IMR-90 (cell line): Measurements from ENCODE around the gene FJX1.

Source experiments
- CEBPB ChIP-seq: IDR thresholded peaks from 2 replicates; pipeline ENCODE4 v1.6.1; 2012; ENCODE audit warnings: low read depth, low read length, improper control_type of control experiment
- CHD1 ChIP-seq: IDR thresholded peaks from 2 replicates; pipeline ENCODE4 v1.6.1; 2012; ENCODE audit warnings: low read depth, low read length, improper control_type of control experiment
- FOS ChIP-seq: fragments of 150-350 bp; IDR thresholded peaks from 2 replicates; pipeline ENCODE4 v1.6.1; 2016; ENCODE audit warnings: low read depth, low read length
- MAFK ChIP-seq: IDR thresholded peaks from 2 replicates; pipeline ENCODE4 v1.6.1; 2012; ENCODE audit warnings: low read depth, low read length, improper control_type of control experiment
- MAZ ChIP-seq: IDR thresholded peaks from 2 replicates; pipeline ENCODE4 v1.6.1; 2012; ENCODE audit warnings: low read depth, mild to moderate bottlenecking, low read length, improper control_type of control experiment, moderate library complexity, borderline replicate concordance
- MXI1 ChIP-seq: IDR thresholded peaks from 2 replicates; pipeline ENCODE4 v1.6.1; 2012; ENCODE audit warnings: low read depth, mild to moderate bottlenecking, low read length, moderate library complexity, borderline replicate concordance
- POLR2A ChIP-seq: IDR thresholded peaks from 2 replicates; pipeline ENCODE4 v1.6.1; 2012; ENCODE audit warnings: mild to moderate bottlenecking, low read depth, low read length
- RAD21 ChIP-seq: IDR thresholded peaks from 2 replicates; pipeline ENCODE4 v1.6.1; 2012; ENCODE audit warnings: low read length, improper control_type of control experiment
- RCOR1 ChIP-seq: IDR thresholded peaks from 2 replicates; pipeline ENCODE4 v1.6.1; 2012; ENCODE audit warnings: mild to moderate bottlenecking, low read length, improper control_type of control experiment; ENCODE audit not compliant: insufficient replicate concordance
- RFX5 ChIP-seq: IDR thresholded peaks from 2 replicates; pipeline ENCODE4 v1.8.0; 2012; ENCODE audit warnings: low read depth, mild to moderate bottlenecking, low read length, moderate library complexity
- SMC3 ChIP-seq: fragments of 150-350 bp; IDR thresholded peaks from 2 replicates; pipeline ENCODE4 v1.6.1; 2016; ENCODE audit warnings: low read depth, mild to moderate bottlenecking, antibody characterized with exemption, low read length, moderate library complexity
- TF ChIP-seq, protein P1 (sequence below): conservative IDR thresholded peaks from 2 replicates; pipeline ENCODE4 v1.5.1; 2012; ENCODE audit warnings: mild to moderate bottlenecking, low read depth, low read length, improper control_type of control experiment
- TF ChIP-seq, protein P2 (sequence below): fragments of 150-350 bp; IDR thresholded peaks from 2 replicates; pipeline ENCODE4 v1.6.1; 2017; ENCODE audit warnings: mild to moderate bottlenecking, antibody characterized with exemption, low read length, low read depth
- TF ChIP-seq, protein P3 (sequence below): fragments of 150-350 bp; IDR thresholded peaks from 2 replicates; pipeline ENCODE4 v1.6.1; 2016; ENCODE audit warnings: low read depth, mild to moderate bottlenecking, low read length, moderate library complexity, borderline replicate concordance

DNA sequence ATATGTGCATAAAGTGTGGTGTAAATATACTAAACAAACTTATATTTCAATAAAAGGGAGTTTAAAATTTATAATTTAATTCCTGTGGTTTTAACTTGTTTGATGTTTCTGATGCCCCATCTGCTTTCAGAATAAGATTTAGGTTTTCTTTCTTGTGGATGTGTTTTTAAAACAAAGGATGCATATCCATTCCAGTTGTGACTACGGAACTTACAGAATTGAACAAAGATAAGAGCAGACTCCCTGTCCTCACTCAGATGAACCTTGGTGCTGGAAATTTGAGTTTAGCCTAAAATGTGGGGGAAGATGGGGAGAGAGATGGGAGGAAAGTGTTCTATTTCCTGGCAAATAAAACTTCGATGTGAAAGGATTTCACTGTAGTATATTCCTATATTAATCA is 2.5 kb downstream of the FJX1 start:
- no peak for TF ChIP-seq POLR2A
- TF ChIP-seq, protein P1, sequence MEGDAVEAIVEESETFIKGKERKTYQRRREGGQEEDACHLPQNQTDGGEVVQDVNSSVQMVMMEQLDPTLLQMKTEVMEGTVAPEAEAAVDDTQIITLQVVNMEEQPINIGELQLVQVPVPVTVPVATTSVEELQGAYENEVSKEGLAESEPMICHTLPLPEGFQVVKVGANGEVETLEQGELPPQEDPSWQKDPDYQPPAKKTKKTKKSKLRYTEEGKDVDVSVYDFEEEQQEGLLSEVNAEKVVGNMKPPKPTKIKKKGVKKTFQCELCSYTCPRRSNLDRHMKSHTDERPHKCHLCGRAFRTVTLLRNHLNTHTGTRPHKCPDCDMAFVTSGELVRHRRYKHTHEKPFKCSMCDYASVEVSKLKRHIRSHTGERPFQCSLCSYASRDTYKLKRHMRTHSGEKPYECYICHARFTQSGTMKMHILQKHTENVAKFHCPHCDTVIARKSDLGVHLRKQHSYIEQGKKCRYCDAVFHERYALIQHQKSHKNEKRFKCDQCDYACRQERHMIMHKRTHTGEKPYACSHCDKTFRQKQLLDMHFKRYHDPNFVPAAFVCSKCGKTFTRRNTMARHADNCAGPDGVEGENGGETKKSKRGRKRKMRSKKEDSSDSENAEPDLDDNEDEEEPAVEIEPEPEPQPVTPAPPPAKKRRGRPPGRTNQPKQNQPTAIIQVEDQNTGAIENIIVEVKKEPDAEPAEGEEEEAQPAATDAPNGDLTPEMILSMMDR = no peak
- TF ChIP-seq CEBPB = no peak
- no peak for TF ChIP-seq CHD1
- TF ChIP-seq SMC3 = no peak
- TF ChIP-seq RAD21 = no peak
- TF ChIP-seq, protein P2, sequence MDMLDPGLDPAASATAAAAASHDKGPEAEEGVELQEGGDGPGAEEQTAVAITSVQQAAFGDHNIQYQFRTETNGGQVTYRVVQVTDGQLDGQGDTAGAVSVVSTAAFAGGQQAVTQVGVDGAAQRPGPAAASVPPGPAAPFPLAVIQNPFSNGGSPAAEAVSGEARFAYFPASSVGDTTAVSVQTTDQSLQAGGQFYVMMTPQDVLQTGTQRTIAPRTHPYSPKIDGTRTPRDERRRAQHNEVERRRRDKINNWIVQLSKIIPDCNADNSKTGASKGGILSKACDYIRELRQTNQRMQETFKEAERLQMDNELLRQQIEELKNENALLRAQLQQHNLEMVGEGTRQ = no peak
- no peak for TF ChIP-seq RCOR1
- no peak for TF ChIP-seq MAFK
- TF ChIP-seq, protein P3, sequence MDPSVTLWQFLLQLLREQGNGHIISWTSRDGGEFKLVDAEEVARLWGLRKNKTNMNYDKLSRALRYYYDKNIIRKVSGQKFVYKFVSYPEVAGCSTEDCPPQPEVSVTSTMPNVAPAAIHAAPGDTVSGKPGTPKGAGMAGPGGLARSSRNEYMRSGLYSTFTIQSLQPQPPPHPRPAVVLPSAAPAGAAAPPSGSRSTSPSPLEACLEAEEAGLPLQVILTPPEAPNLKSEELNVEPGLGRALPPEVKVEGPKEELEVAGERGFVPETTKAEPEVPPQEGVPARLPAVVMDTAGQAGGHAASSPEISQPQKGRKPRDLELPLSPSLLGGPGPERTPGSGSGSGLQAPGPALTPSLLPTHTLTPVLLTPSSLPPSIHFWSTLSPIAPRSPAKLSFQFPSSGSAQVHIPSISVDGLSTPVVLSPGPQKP = no peak
- TF ChIP-seq FOS = no peak
- TF ChIP-seq RFX5 = no peak
- no peak for TF ChIP-seq MAZ
- no peak for TF ChIP-seq MXI1
